ENCODE data around the gene GALNTL6.

Gene GALNTL6

DNA sequence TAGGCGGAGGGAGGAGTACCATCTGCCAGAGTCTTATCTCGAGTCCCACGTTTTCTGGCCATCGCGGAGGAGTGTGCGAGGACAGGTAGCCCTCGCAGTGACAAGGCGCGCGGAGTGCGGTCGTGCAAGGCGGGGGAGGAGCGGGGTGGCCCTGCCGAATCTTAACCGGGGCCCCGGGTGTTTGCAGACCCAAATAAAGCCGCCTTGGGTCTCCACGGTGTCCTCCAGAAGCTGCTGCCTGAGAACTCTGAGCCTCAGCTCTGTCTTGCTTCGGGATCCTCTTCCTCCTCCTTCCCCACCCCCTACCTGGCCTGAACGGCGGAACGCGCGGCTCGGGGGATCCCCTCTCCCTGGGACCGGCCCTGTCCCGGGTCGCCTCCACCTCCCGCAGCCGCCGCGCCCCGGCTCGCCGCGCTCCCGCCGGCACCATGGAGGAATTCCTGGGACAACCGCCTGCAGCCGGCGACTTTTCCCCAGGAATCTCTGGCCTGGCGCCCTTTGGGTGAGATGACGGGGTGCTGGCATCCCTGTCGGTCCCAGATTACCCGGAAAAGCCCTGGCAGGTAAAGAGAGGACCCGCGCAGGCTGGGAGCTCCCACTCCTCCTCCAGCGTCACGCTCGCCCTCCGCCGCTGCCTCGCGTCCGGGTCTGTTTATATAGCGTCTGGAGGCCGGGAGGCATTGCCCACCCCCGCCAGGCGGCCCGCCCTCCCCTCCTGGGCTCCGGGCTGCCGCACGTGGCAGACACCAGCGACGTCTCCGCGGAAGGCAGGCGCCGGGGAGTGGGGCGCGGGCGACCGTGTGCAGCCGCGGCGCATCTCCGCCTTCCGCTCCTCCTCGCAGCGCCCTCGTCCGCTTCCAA is at the start of gene GALNTL6:
Gene GALNTL6, plus strand, starts transcription at position 740 of the 861 bp plus-strand sequence.
- DNase-seq (ENCODE audit: insufficient read length, low spot score): no peak
- FAIRE-seq: no peak
- TF ChIP-seq, protein P1, sequence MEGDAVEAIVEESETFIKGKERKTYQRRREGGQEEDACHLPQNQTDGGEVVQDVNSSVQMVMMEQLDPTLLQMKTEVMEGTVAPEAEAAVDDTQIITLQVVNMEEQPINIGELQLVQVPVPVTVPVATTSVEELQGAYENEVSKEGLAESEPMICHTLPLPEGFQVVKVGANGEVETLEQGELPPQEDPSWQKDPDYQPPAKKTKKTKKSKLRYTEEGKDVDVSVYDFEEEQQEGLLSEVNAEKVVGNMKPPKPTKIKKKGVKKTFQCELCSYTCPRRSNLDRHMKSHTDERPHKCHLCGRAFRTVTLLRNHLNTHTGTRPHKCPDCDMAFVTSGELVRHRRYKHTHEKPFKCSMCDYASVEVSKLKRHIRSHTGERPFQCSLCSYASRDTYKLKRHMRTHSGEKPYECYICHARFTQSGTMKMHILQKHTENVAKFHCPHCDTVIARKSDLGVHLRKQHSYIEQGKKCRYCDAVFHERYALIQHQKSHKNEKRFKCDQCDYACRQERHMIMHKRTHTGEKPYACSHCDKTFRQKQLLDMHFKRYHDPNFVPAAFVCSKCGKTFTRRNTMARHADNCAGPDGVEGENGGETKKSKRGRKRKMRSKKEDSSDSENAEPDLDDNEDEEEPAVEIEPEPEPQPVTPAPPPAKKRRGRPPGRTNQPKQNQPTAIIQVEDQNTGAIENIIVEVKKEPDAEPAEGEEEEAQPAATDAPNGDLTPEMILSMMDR (IDR thresholded peaks at IDR 0.05; ENCODE audit: insufficient read depth, missing control alignments): no peak

DNA sequence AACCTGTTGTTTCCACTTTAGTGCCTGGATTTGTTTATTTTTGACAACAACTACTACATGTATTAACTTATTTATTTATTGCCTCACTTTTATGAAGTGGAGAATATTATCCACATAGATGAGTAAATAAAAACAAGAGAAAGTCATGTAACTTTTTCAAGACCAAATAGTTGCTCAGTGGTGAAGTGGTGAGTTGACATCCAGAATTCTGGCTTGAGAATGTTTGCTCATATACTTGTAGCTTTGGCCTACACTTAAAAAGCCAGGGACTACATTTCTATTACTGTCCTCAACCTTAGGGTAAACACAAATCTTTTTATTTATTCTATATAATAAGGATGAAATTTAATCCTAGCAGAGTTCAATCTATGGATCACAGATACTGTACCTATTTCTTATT is 47.7 kb upstream of the GALNTL6 start:
- no peak for DNase-seq (ENCODE audit: insufficient read length, low spot score)
- no peak for FAIRE-seq
- TF ChIP-seq, protein P1 (IDR thresholded peaks at IDR 0.05; ENCODE audit: insufficient read depth, missing control alignments): no peak

DNA sequence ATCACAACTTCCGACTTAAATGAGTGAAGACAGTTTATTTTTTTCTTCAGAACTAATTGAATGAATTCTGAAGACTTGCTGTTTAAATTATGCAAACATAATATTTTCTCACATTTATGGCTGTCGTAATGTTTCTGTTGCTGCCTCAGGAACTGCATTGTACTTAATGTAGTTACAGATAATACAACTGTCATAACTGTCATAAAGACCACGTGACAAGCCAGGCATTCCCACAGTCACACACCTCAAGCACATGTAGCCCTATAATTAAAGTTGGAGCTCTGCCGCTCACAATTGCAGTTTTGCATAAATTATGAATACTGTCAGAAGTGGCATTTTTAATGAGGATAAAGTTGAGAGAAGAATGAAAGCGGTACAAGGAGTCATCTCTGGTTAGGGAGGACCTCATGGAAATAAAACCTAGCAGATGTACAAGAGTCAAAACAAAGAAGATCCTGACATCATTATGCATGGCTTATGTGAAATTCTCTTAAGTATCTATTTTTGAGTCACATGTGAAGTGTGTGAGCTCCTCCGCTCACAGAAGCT is 38.5 kb upstream of the GALNTL6 start:
- DNase-seq (ENCODE audit: insufficient read length, low spot score) (no peak), FAIRE-seq (peak; percentile 67)
- TF ChIP-seq, protein P1 (IDR thresholded peaks at IDR 0.05; ENCODE audit: insufficient read depth, missing control alignments): no peak

DNA sequence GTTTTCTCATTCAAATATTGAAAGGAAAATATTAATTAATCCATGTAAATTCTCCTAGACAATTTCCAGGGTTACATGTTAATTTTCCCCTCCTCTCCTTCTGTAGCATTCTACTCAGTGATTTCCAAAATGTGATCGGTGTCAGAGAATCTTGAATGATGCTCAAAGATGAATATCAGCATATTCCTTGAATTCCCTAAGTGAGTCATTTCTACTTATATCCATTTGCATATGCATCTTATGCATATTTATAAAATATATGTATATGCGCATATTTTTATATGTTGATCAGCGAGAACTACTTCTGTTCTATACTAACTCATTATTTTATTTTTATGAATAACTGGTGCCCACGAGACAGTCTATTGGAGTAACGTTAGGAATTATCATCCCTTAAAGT is 33.9 kb upstream of the GALNTL6 start:
- TF ChIP-seq, protein P1 (IDR thresholded peaks at IDR 0.05; ENCODE audit: insufficient read depth, missing control alignments): no peak
- FAIRE-seq: no peak
- no peak for DNase-seq (ENCODE audit: insufficient read length, low spot score)

DNA sequence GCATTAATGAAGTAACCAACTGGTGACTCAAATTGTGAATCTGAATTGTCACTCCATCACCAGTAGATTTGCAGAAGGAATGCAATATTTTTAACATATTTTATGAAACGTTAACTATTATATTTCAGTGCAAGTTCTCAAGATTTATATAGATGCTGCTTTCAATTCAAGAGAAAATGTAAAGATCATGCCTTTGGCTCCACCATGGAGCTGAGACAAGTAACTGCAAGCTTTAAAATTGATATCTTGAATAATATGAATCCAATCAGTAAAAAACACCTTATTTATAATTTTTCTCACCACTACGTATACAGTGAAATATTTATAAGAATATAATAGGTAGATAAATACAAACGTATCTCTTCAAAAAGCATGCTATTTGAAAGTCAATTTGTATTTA is 27.8 kb upstream of the GALNTL6 start:
- FAIRE-seq: no peak
- TF ChIP-seq, protein P1 (IDR thresholded peaks at IDR 0.05; ENCODE audit: insufficient read depth, missing control alignments): peak; percentile 32
- DNase-seq (ENCODE audit: insufficient read length, low spot score): no peak

DNA sequence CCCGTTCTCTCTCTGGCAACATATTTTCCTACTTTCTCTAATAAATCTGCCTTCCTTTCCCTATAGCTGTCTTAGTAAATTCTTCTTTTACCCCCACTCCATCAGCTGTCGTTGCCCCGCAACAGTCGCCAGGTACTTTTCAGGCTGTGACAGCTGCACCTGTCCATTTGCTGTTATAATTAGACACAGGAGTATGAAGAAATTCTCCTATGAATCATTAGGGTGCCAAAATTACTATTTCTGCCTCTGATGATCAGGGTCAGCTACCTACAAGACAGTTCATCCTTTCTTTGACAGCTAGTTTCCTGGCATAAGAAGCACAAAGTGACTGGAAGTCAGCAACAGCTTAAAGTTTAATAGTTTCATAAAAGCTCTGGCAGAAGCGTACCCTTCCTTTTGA is 19.5 kb upstream of the GALNTL6 start:
- TF ChIP-seq, protein P1 (IDR thresholded peaks at IDR 0.05; ENCODE audit: insufficient read depth, missing control alignments): no peak
- DNase-seq (ENCODE audit: insufficient read length, low spot score) (no peak), FAIRE-seq (no peak)

DNA sequence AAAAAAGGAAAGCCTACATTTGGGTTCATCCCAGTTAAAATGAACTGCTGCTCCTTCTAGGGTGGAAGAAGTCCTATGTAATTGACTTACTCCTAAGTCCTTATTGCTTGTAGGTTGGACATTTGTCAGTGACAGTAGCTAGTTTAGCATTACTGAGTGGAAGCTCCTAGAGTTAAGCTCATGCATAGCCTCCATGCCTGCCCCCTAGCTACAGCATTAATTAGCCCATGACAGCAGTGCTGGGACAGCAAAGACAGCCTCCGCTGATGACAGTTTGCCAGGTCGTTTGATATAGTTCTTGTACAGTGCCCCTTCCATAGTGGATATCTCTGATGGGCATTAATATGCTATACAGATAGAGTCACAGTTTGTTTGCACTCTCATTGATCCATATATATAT is 18.7 kb upstream of the GALNTL6 start:
- FAIRE-seq: no peak
- TF ChIP-seq, protein P1 (IDR thresholded peaks at IDR 0.05; ENCODE audit: insufficient read depth, missing control alignments): no peak
- DNase-seq (ENCODE audit: insufficient read length, low spot score): no peak

Measured in D721Med (cell line).